Peyer's patch (tissue), 4 donors: Measurements from ENCODE around the gene KCNJ5.

Experiments used
- CTCF ChIP-seq, 6 experiments: fragments of 450-650 bp in 4 of 6; fragments of 200-600 bp in 2 of 6; sonication (generic) in 1 of 6; IDR thresholded peaks; one replicate each; pipeline ENCODE4 v1.5.1; 2017 to 2019; ENCODE audit warnings: antibody characterized with exemption in 6 of 6, mild to moderate bottlenecking in 3 of 6, moderate library complexity in 1 of 6
- POLR2A ChIP-seq, 2 donors: fragments of 450-650 bp; IDR thresholded peaks; one replicate each; pipeline ENCODE4 v1.5.1; 2017; ENCODE audit warnings: antibody characterized with exemption in 2 of 2, mild to moderate bottlenecking in 2 of 2, moderate library complexity in 2 of 2

- TF ChIP-seq CTCF (IDR thresholded peaks at IDR 0.05) (no peak), POLR2A (IDR thresholded peaks at IDR 0.05) (no peak)
Measured at GRCh38 chr11:128921793-128922192, 30.6 kb downstream of the KCNJ5 start.
